ENCODE results near the gene KNSTRN. TPM values are rescaled to one million over a fixed set of nuclear protein-coding genes. Genes with fewer than 3 reads are reported as not detected.

Gene KNSTRN
- total RNA-seq, 4 donors from 2014 or later, result 13.5 to 24.3 (median 18.9) TPM

GRCh38 chr15:40347559-40348473 lies 34.7 kb upstream of the KNSTRN start:
- TF ChIP-seq, protein P1, sequence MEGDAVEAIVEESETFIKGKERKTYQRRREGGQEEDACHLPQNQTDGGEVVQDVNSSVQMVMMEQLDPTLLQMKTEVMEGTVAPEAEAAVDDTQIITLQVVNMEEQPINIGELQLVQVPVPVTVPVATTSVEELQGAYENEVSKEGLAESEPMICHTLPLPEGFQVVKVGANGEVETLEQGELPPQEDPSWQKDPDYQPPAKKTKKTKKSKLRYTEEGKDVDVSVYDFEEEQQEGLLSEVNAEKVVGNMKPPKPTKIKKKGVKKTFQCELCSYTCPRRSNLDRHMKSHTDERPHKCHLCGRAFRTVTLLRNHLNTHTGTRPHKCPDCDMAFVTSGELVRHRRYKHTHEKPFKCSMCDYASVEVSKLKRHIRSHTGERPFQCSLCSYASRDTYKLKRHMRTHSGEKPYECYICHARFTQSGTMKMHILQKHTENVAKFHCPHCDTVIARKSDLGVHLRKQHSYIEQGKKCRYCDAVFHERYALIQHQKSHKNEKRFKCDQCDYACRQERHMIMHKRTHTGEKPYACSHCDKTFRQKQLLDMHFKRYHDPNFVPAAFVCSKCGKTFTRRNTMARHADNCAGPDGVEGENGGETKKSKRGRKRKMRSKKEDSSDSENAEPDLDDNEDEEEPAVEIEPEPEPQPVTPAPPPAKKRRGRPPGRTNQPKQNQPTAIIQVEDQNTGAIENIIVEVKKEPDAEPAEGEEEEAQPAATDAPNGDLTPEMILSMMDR (IDR thresholded peaks at IDR 0.05), result no peak
- no peak for TF ChIP-seq POLR2A (IDR thresholded peaks at IDR 0.05)
- TF ChIP-seq POLR2AphosphoS5 (IDR thresholded peaks at IDR 0.05), result no peak
- no peak for TF ChIP-seq EP300 (IDR thresholded peaks at IDR 0.05)
- H3K4me3 ChIP-seq, result no peak overlapping the region
- DNase-seq (ENCODE audit: low spot score in 2 of 2), result no peak
- H3K27me3 ChIP-seq, result no peaks in the 10 kb centered on the region
- peaks cover 26% of the 10 kb centered on the region for H3K4me1 ChIP-seq
- 79% methylated on average over 11 of the region's 11 CpGs for WGBS
- H3K9me3 ChIP-seq, result no peaks in the 10 kb centered on the region
- no peak overlapping the region for H3K27ac ChIP-seq
- H3K36me3 ChIP-seq, result no peaks in the 10 kb centered on the region

GRCh38 chr15:40348474-40348870 lies 34.0 kb upstream of the KNSTRN start:
- Histone ChIP-seq H3K27ac (no peak overlapping the region), H3K4me3 (no peak overlapping the region), H3K27me3 (no peaks in the 10 kb centered on the region), H3K4me1 (peaks cover 20% of the 10 kb centered on the region), H3K36me3 (no peaks in the 10 kb centered on the region), H3K9me3 (no peaks in the 10 kb centered on the region)
- 63% methylated on average over 3 of the region's 5 CpGs for WGBS
- TF ChIP-seq, protein P1 (IDR thresholded peaks at IDR 0.05), result no peak
- TF ChIP-seq POLR2A (IDR thresholded peaks at IDR 0.05) (no peak), POLR2AphosphoS5 (IDR thresholded peaks at IDR 0.05) (no peak), EP300 (IDR thresholded peaks at IDR 0.05) (no peak)
- no peak for DNase-seq (ENCODE audit: low spot score in 2 of 2)

- Histone ChIP-seq H3K4me1 (peaks cover 15% of the 10 kb centered on the region), H3K27me3 (no peaks in the 10 kb centered on the region), H3K4me3 (no peak overlapping the region), H3K36me3 (no peaks in the 10 kb centered on the region), H3K27ac (no peak overlapping the region), H3K9me3 (no peaks in the 10 kb centered on the region)
- 90% methylated on average over 5 of the region's 5 CpGs for WGBS
- no peak for TF ChIP-seq POLR2AphosphoS5 (IDR thresholded peaks at IDR 0.05)
- DNase-seq (ENCODE audit: low spot score in 2 of 2), result no peak
These were observed 33.4 kb upstream of the KNSTRN start for GRCh38 chr15:40349163-40349562.

DNA sequence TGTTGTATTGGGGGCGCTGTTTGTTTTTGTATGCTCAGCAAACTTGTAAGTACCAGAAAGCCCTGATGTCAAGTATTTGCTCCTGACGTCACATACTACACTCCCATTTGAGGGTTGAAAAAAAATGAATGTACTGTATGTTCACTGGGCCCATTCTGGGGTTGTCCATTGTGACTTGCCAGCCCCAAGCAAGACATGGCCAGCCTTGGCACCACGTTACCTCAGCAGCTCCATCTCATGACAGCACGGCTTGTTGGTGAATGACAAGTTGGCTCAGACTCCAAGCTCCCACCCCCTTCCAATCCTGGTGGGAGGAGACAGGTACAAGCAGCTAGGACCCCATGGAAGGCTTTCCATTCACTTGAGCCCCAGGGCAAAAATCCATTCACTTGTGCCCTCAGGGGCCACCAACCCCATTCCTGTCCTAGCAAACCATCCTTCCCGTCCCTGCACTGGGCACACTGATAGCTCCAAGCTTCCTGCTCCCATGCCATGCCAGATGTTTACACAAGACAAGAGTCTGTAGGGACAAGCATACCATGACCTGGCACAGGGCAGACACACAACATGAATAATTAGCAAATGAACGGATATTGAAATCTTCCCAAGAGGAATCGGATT lies 30.1 kb upstream of the KNSTRN start:
- Histone ChIP-seq H3K27me3 (no peaks in the 10 kb centered on the region), H3K27ac (no peak overlapping the region), H3K36me3 (no peaks in the 10 kb centered on the region), H3K4me3 (no peak overlapping the region), H3K4me1 (peaks cover under 1% of the 10 kb centered on the region), H3K9me3 (no peaks in the 10 kb centered on the region)
- no peak for DNase-seq (ENCODE audit: low spot score in 2 of 2)
- 83% methylated on average over 7 of the region's 7 CpGs for WGBS
- TF ChIP-seq, protein P1 (IDR thresholded peaks at IDR 0.05), result no peak
- no peak for TF ChIP-seq EP300 (IDR thresholded peaks at IDR 0.05)
- TF ChIP-seq POLR2A (IDR thresholded peaks at IDR 0.05), result no peak
- no peak for TF ChIP-seq POLR2AphosphoS5 (IDR thresholded peaks at IDR 0.05)

DNA sequence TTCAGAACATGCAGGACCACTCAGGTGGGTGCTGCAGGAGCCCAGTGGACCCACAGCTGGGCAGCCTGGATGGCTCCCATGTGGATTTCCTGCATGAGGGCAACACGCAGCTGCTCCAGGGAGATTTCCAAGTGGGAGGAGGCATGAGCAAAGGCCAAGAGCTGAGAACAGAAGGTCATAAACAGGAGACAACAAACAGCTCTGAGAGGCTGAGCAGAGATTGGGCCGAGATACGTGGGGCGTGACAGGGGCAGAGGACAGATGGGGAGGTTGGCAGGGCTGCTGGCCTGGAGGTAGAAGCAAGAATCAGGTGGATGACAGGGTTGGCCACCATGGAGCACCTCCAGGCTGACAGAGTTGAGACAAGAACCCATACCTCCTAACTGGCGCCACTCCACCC lies 28.8 kb upstream of the KNSTRN start:
- no peak overlapping the region for H3K4me3 ChIP-seq
- H3K4me1 ChIP-seq, result peaks cover 12% of the 10 kb centered on the region
- DNase-seq (ENCODE audit: low spot score in 2 of 2), result no peak
- peaks cover 4% of the 10 kb centered on the region for H3K27me3 ChIP-seq
- H3K9me3 ChIP-seq, result no peaks in the 10 kb centered on the region
- H3K27ac ChIP-seq, result no peak overlapping the region
- no peak for TF ChIP-seq POLR2AphosphoS5 (IDR thresholded peaks at IDR 0.05)
- no peak for TF ChIP-seq POLR2A (IDR thresholded peaks at IDR 0.05)
- TF ChIP-seq EP300 (IDR thresholded peaks at IDR 0.05), result no peak
- TF ChIP-seq, protein P1 (IDR thresholded peaks at IDR 0.05), result no peak
- WGBS, result 61% methylated on average over 5 of the region's 5 CpGs
- H3K36me3 ChIP-seq, result no peaks in the 10 kb centered on the region

All from suprapubic skin (tissue), 4 donors.